H1 (cell line): ENCODE results near the gene MILR1. TPM values are rescaled to one million over a fixed set of nuclear protein-coding genes. Genes with fewer than 3 reads are reported as not detected.
"Not testable (repeated sequence)": the region's sequence is repeated elsewhere in the genome, so short reads cannot be mapped to it uniquely, and the experiment has no call there.

Experiments
- CTCF ChIA-PET: fragments of 300-600 bp; sonication (Branson Sonifier 250); formaldehyde crosslinking; loops from one replicate; lab custom pipeline; 2021; ENCODE audit not compliant: partially characterized antibody; lab: Charles Lee
- POLR2A ChIA-PET: fragments of 300-600 bp; sonication (Branson Sonifier 250); formaldehyde crosslinking; loops from one replicate; lab custom pipeline; 2021; ENCODE audit warnings: inconsistent platforms; ENCODE audit not compliant: partially characterized antibody; lab: Charles Lee
- DNase-seq, 2 experiments: peaks; one replicate each; pipeline versions ENCODE4 v3.0.0 to v3.0.0-alpha.2; 2010 to 2022; ENCODE audit warnings: low spot score in 2 of 2, low read depth in 1 of 2, mixed read lengths in 1 of 2
- FAIRE-seq: peaks from 2 replicates; lab custom pipeline; 2011; peaks lifted over from hg19 to GRCh38; lab: Jason Lieb, UNC
- H2AFZ ChIP-seq: 2 replicates; pipeline ENCODE4 v1.8.1; 2012; ENCODE audit warnings: low read length, inconsistent platforms
- H2AK5ac ChIP-seq: 2 replicates; pipeline ENCODE4 v1.6.1; 2013; ENCODE audit warnings: low read depth, low read length
- H2BK120ac ChIP-seq: replicated peaks from 2 replicates; pipeline ENCODE3; 2013; ENCODE audit warnings: low read depth, low read length, inconsistent platforms
- H2BK12ac ChIP-seq: 2 replicates; pipeline ENCODE4 v1.6.1; 2013; ENCODE audit warnings: low read depth, low read length
- H2BK15ac ChIP-seq: 2 replicates; pipeline ENCODE4 v1.6.1; 2013; ENCODE audit warnings: low read length
- H2BK20ac ChIP-seq: 2 replicates; pipeline ENCODE4 v1.6.1; 2013; ENCODE audit warnings: low read length
- H2BK5ac ChIP-seq: 2 replicates; pipeline ENCODE4 v1.6.1; 2013; ENCODE audit warnings: low read depth, low read length
- H3K14ac ChIP-seq: 2 replicates; pipeline ENCODE4 v1.6.1; 2013; ENCODE audit warnings: inconsistent platforms; ENCODE audit not compliant: insufficient read length
- H3K18ac ChIP-seq: 2 replicates; pipeline ENCODE4 v1.6.1; 2013; ENCODE audit warnings: low read length; ENCODE audit errors: extremely low read depth
- H3K23ac ChIP-seq: 2 replicates; pipeline ENCODE4 v1.6.1; 2013; ENCODE audit warnings: inconsistent platforms; ENCODE audit not compliant: insufficient read length
- H3K23me2 ChIP-seq: 2 replicates; pipeline ENCODE4 v1.6.1; 2013; ENCODE audit warnings: low read depth, low read length
- H3K27ac ChIP-seq: 2 replicates; pipeline ENCODE4 v1.6.1; 2011; ENCODE audit warnings: low read depth, low read length, inconsistent platforms
- H3K27me3 ChIP-seq, 4 experiments: replicated peaks in 1 of 4; 1 replicate in 1 of 4; 2 replicates in 3 of 4; pipeline versions ENCODE4 v1.6.1 to v1.8.1; 2011 to 2013; ENCODE audit warnings: low read length in 3 of 4, mild to moderate bottlenecking in 3 of 4, inconsistent platforms in 2 of 4, mixed read lengths in 2 of 4, moderate library complexity in 1 of 4; ENCODE audit not compliant: control insufficient read depth in 3 of 4, insufficient read depth in 3 of 4; ENCODE audit errors: extremely low read depth in 1 of 4
- H3K36me3 ChIP-seq, 4 experiments: 2 replicates each; pipeline versions ENCODE4 v1.6.1 to v1.8.1; 2011 to 2013; ENCODE audit warnings: mild to moderate bottlenecking in 4 of 4, low read length in 3 of 4, moderate library complexity in 2 of 4, control low read depth in 1 of 4, inconsistent platforms in 1 of 4; ENCODE audit not compliant: insufficient read depth in 4 of 4, control insufficient read depth in 2 of 4
- H3K4ac ChIP-seq: replicated peaks from 2 replicates; pipeline ENCODE3; 2013; ENCODE audit warnings: low read length, low read depth, mixed read lengths, inconsistent platforms; ENCODE audit not compliant: insufficient read length
- H3K4me1 ChIP-seq, 4 experiments: replicated peaks in 1 of 4; 1 replicate in 1 of 4; 2 replicates in 3 of 4; pipeline versions ENCODE4 v1.6.1 to v1.8.1; 2011 to 2013; ENCODE audit warnings: low read length in 3 of 4, inconsistent platforms in 2 of 4, mixed read lengths in 1 of 4; ENCODE audit not compliant: insufficient read depth in 4 of 4, control insufficient read depth in 3 of 4
- H3K4me2 ChIP-seq, 2 experiments: 2 replicates each; pipeline versions ENCODE4 v1.6.1 to v1.8.1; 2011 to 2013; ENCODE audit warnings: low read depth in 2 of 2, low read length in 2 of 2, control low read depth in 1 of 2, inconsistent platforms in 1 of 2, mild to moderate bottlenecking in 1 of 2; ENCODE audit not compliant: insufficient read depth in 1 of 2
- H3K4me3 ChIP-seq, 4 experiments: fragments of 200-600, 300-600 bp in 1 of 4; sonication (generic), shearing (Covaris generic), sonication (Bioruptor Twin) in 1 of 4; 2 replicates each; pipeline versions ENCODE4 v1.5.1 to v1.8.1; 2011 to 2016; ENCODE audit warnings: low read length in 4 of 4, low read depth in 3 of 4, control low read depth in 2 of 4, inconsistent platforms in 2 of 4, mild to moderate bottlenecking in 2 of 4, mixed read lengths in 1 of 4, moderate library complexity in 1 of 4; ENCODE audit not compliant: insufficient read depth in 2 of 4; ENCODE audit errors: extremely low read depth in 1 of 4
- H3K56ac ChIP-seq: replicated peaks from 2 replicates; pipeline ENCODE3; 2013; ENCODE audit warnings: low read depth, mild to moderate bottlenecking, mixed read lengths, low read length, inconsistent platforms; ENCODE audit not compliant: insufficient read length
- H3K79me1 ChIP-seq: 2 replicates; pipeline ENCODE4 v1.6.1; 2013; ENCODE audit warnings: low read depth, low read length, control low read depth
- H3K79me2 ChIP-seq, 2 experiments: 2 replicates each; pipeline versions ENCODE4 v1.6.1 to v1.8.1; 2012 to 2013; ENCODE audit warnings: low read length in 2 of 2, mild to moderate bottlenecking in 2 of 2, inconsistent platforms in 1 of 2; ENCODE audit not compliant: insufficient read depth in 2 of 2, control insufficient read depth in 1 of 2
- H3K9ac ChIP-seq, 4 experiments: replicated peaks in 1 of 4; 1 replicate in 1 of 4; 2 replicates in 3 of 4; pipeline versions ENCODE4 v1.6.1 to v1.8.1; 2011 to 2013; ENCODE audit warnings: low read depth in 3 of 4, low read length in 3 of 4, control low read depth in 2 of 4, mild to moderate bottlenecking in 2 of 4, moderate library complexity in 2 of 4, inconsistent platforms in 1 of 4; ENCODE audit errors: extremely low read depth in 1 of 4
- H3K9me3 ChIP-seq, 2 experiments: 2 replicates each; pipeline versions ENCODE4 v1.6.1 to v1.8.1; 2012 to 2013; ENCODE audit warnings: mild to moderate bottlenecking in 2 of 2, moderate library complexity in 2 of 2, control low read depth in 1 of 2, inconsistent platforms in 1 of 2, low read depth in 1 of 2, low read length in 1 of 2, mixed read lengths in 1 of 2; ENCODE audit not compliant: insufficient read depth in 2 of 2
- H4K20me1 ChIP-seq, 2 experiments: replicated peaks in 1 of 2; 2 replicates each; pipeline versions ENCODE3 to v1.8.1; 2011 to 2013; ENCODE audit warnings: inconsistent platforms in 2 of 2, low read length in 2 of 2, mild to moderate bottlenecking in 1 of 2; ENCODE audit not compliant: insufficient read depth in 2 of 2, control insufficient read depth in 1 of 2
- H4K5ac ChIP-seq: 2 replicates; pipeline ENCODE4 v1.6.1; 2013; ENCODE audit warnings: low read length, low read depth, mixed read lengths, inconsistent platforms; ENCODE audit not compliant: insufficient read length
- H4K8ac ChIP-seq: 2 replicates; pipeline ENCODE4 v1.8.0; 2013; ENCODE audit warnings: mild to moderate bottlenecking, moderate library complexity, low read length, inconsistent platforms; ENCODE audit not compliant: insufficient read depth; ENCODE audit errors: extremely low read depth
- H4K91ac ChIP-seq: replicated peaks from 2 replicates; pipeline ENCODE3; 2013; ENCODE audit warnings: low read length, mixed read lengths, inconsistent platforms; ENCODE audit not compliant: insufficient read length
- WGBS, 2 experiments: shearing (Covaris generic) in 1 of 2; methylation state at CpG; one replicate each; pipeline versions ENCODE4 v1.1.6 to v1.1.7; 2013 to 2015; ENCODE audit warnings: low lambda C conversion rate in 2 of 2, mixed read lengths in 2 of 2, inconsistent platforms in 1 of 2, low coverage in 1 of 2, missing lambda C conversion rate in 1 of 2; ENCODE audit not compliant: insufficient replicate concordance in 2 of 2, insufficient coverage in 1 of 2, insufficient read length in 1 of 2; ENCODE audit errors: extremely low coverage in 1 of 2, missing lambda C conversion rate in 1 of 2; 5-methylcytosine and 5-hydroxymethylcytosine counted together
- polyA plus RNA-seq, 7 experiments: library from polyadenylated mRNA; depleted of rRNA in 3 of 7; stranded (reverse) in 5 of 7; unstranded in 2 of 7; fragments of >200 nt in 5 of 7; fragments of 200-250 nt in 2 of 7; gene quantifications; 1 replicate in 5 of 7; 2 replicates in 1 of 7; 4 replicates in 1 of 7; pipeline versions ENCODE4 v1.2.1 to v1.2.3, GENCODE V29; 2011 to 2013; ENCODE audit warnings: missing spikeins in 2 of 7, mixed read lengths in 2 of 7
- total RNA-seq: library from RNA; stranded (reverse); fragmentation: NEBNext Ultra II Directional; extraction: Animal tissue kit (Norgen Biotek cat#: 25700); gene quantifications from 2 replicates; pipeline ENCODE4 v1.2.1, GENCODE V29; 2021

The MILR1 gene
- total and polyA plus RNA-seq, 2 of the 8 experiments (the other 6 are each of a cell fraction or from before 2014, with no cell fraction given) = not detected

DNA sequence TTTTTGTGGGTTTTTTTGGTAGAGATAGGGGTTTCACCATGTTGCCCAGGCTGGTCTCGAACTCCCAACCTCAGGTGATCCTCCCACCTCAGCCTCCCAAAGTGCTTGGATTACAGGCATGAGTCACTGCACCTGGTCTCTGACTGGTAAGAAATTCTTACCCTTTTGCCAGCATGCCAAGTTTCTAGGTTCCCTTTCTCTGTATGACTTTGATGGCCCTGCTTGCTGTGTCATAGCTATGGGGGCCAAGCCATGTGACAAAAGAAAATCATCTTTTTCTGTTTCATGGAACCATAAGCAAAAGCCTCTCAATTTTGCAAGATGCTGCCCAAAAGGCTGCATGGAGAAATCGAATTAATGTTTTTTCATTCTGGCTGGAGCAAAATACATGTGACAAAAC is 18.9 kb upstream of the MILR1 start:
- POLR2A ChIA-PET = interaction anchor here (0.6 to 1.2 kb wide), 5 partner anchors 10 to 284 kb away, joined by 3 read pairs; partner anchors contain the start of gene POLG2
- CTCF ChIA-PET = interaction anchor here (0.7 to 3.4 kb wide), 5 partner anchors 10 to 1405 kb away, joined by 3 to 29 read pairs (median 3); no protein-coding TSS in a partner anchor

More for the DNA sequence above, 18.9 kb upstream of the MILR1 start:
- not testable (repeated sequence) for H2BK20ac ChIP-seq, H3K56ac ChIP-seq, H3K4ac ChIP-seq, H2BK120ac ChIP-seq, H3K36me3 ChIP-seq, H3K4me1 ChIP-seq, FAIRE-seq, H3K79me2 ChIP-seq, H4K5ac ChIP-seq, H2BK15ac ChIP-seq, H4K20me1 ChIP-seq, H2AK5ac ChIP-seq, H2BK12ac ChIP-seq, H3K27me3 ChIP-seq, H2AFZ ChIP-seq, H3K4me3 ChIP-seq, H3K79me1 ChIP-seq, H3K23ac ChIP-seq, H3K14ac ChIP-seq, H4K8ac ChIP-seq, H3K18ac ChIP-seq, H3K4me2 ChIP-seq, H3K9ac ChIP-seq, H4K91ac ChIP-seq, DNase-seq, H3K23me2 ChIP-seq, H3K27ac ChIP-seq, H2BK5ac ChIP-seq
- peaks cover 20 to 22% of the 10 kb centered on the region in 2 experiments for H3K9me3 ChIP-seq
- WGBS, 2 experiments = 100% methylated on average over 2 of the region's 2 CpGs; no CpG with 5 or more reads in 1 of the 2 experiments
